Spleen (tissue), 11 donors: Measurements from ENCODE around the gene PTK6. TPM values are rescaled to one million over a fixed set of nuclear protein-coding genes. Genes with fewer than 3 reads are reported as not detected.
A peak's percentile ranks its signal among the peaks of the same experiment; 100 is the strongest.

Experiments
- DNase-seq: peaks from one replicate; pipeline ENCODE4 v3.0.0-alpha.2; 2020
- H3K27ac ChIP-seq, 8 donors: fragments of 200-600 bp; sonication (generic) in 7 of 8; 1 replicate in 4 of 8; 2 replicates in 4 of 8; pipeline versions ENCODE4 v1.5.0 to v1.8.0; 2016 to 2021; ENCODE audit warnings: inconsistent platforms in 4 of 8, mild to moderate bottlenecking in 4 of 8, moderate library complexity in 1 of 8
- H3K27me3 ChIP-seq, 7 donors: fragments of 200-600 bp; sonication (generic) in 6 of 7; replicated peaks in 1 of 7; 1 replicate in 4 of 7; 2 replicates in 3 of 7; pipeline versions ENCODE4 v1.5.0 to v1.8.0; 2016 to 2021; ENCODE audit warnings: inconsistent platforms in 3 of 7, mild to moderate bottlenecking in 1 of 7
- H3K36me3 ChIP-seq, 6 donors: fragments of 200-600 bp; sonication (generic) in 5 of 6; 1 replicate in 4 of 6; 2 replicates in 2 of 6; pipeline versions ENCODE4 v1.5.0 to v1.8.0; 2016 to 2021; ENCODE audit warnings: inconsistent platforms in 2 of 6
- H3K4me1 ChIP-seq, 6 donors: fragments of 200-600 bp; sonication (generic) in 5 of 6; 1 replicate in 3 of 6; 2 replicates in 3 of 6; pipeline versions ENCODE4 v1.5.0 to v1.8.0; 2016 to 2021; ENCODE audit warnings: inconsistent platforms in 3 of 6
- H3K4me3 ChIP-seq, 8 donors: fragments of 200-600 bp; sonication (generic) in 7 of 8; 1 replicate in 4 of 8; 2 replicates in 4 of 8; pipeline versions ENCODE4 v1.5.0 to v1.8.0; 2016 to 2021; ENCODE audit warnings: inconsistent platforms in 4 of 8, mild to moderate bottlenecking in 4 of 8, moderate library complexity in 2 of 8
- H3K9me3 ChIP-seq, 8 donors: fragments of 200-600 bp; sonication (generic) in 7 of 8; 1 replicate in 4 of 8; 2 replicates in 4 of 8; pipeline versions ENCODE4 v1.5.0 to v1.8.0; 2016 to 2021; ENCODE audit warnings: inconsistent platforms in 4 of 8
- CTCF ChIP-seq, 11 experiments: fragments of 200-600 bp in 7 of 11; fragments of 450-650 bp in 4 of 11; sonication (generic) in 4 of 11; IDR thresholded peaks in 8 of 11; conservative IDR thresholded peaks in 3 of 11; 1 replicate in 7 of 11; 2 replicates in 4 of 11; pipeline versions ENCODE4 v1.4.0 to v1.8.0; 2016 to 2021; ENCODE audit warnings: antibody characterized with exemption in 11 of 11, inconsistent platforms in 4 of 11, mild to moderate bottlenecking in 1 of 11
- POLR2A ChIP-seq, 3 donors: fragments of 450-650 bp; IDR thresholded peaks; one replicate each; pipeline ENCODE4 v1.5.1; 2017; ENCODE audit warnings: antibody characterized with exemption in 3 of 3, mild to moderate bottlenecking in 1 of 3
- POLR2AphosphoS5 ChIP-seq, 3 donors: sonication (generic); formaldehyde crosslinking; IDR thresholded peaks; one replicate each; pipeline ENCODE4 v1.5.1; 2017; ENCODE audit warnings: antibody characterized with exemption in 3 of 3
- WGBS, 5 donors: extraction: QIAGEN DNeasy Blood & Tissue Kit in 3 of 5; methylation state at CpG; one replicate each; pipeline versions ENCODE4 v1.1.5 to v1.1.7; 2013 to 2018; 5-methylcytosine and 5-hydroxymethylcytosine counted together
- intact Hi-C: fragments of 100-400 bp; cut with DNase I; formaldehyde crosslinking; loops from one replicate; pipeline ENCODE4 v1.15.0; 2023; ENCODE audit warnings: low total_unique reads
- polyA plus RNA-seq, 3 donors: library from polyadenylated mRNA; stranded (reverse); fragments of 200-250 nt; gene quantifications; one replicate each; pipeline ENCODE4 v1.2.1, GENCODE V29; 2013
- total RNA-seq, 7 donors: library from RNA; depleted of rRNA in 3 of 7; stranded (reverse); fragments of >200 nt in 3 of 7; fragmentation: NEBNext Ultra II Directional in 4 of 7; extraction: Animal tissue kit (Norgen Biotek cat#: 25700) in 4 of 7; gene quantifications; one replicate each; pipeline versions ENCODE4 v1.1.0 to v1.2.1, GENCODE V29; 2016 to 2021
- donor health status: healthy with polysubstance abuse.
- donor health status: DM: no; HTN: no; CAD: no; lungs with moderate emphysema.
- donor health status: DM: no; HTN: no; CAD: no.
- donor health status: Bipolar disorder and iron deficiency.
- donor health status: healthy.
- donor health status: DM: no; HTN: no; CAD: no.
- donor health status: DM: yes; HTN: yes; CAD: no.

Gene PTK6
- total and polyA plus RNA-seq, 10 donors = 0.20 to 1.0 (median 0.71) TPM

GRCh38 chr20:63520934-63521601 is 16.1 kb downstream of the PTK6 start:
- Histone ChIP-seq H3K27me3 (peaks cover 0 to 23% (median 0%) of the 10 kb centered on the region in 7 donors), H3K4me3 (peak overlapping the region; percentile 78 to 97 (median 88)), H3K36me3 (peaks cover 0 to 25% (median 8%) of the 10 kb centered on the region in 6 donors), H3K9me3 (peaks cover 0 to 12% (median 8%) of the 10 kb centered on the region in 8 donors), H3K27ac (peak overlapping the region; percentile 81 to 96 (median 94)), H3K4me1 (peaks cover 14 to 49% (median 33%) of the 10 kb centered on the region in 6 donors)
- intact Hi-C loops = no loop called here
- TF ChIP-seq POLR2AphosphoS5 (IDR thresholded peaks at IDR 0.05) (no peak), CTCF (IDR thresholded peaks at IDR 0.05 in 8 of 11, conservative IDR thresholded peaks at IDR 0.05 in 3 of 11) (peak in 1 of 11 experiments; percentile 26), POLR2A (IDR thresholded peaks at IDR 0.05) (no peak)
- DNase-seq = peak; percentile 94
- WGBS, 5 donors = 0 to 9% (median 3%) methylated on average over 9 to 68 of the region's 68 CpGs

GRCh38 chr20:63520504-63520933 is 16.7 kb downstream of the PTK6 start, which contains the start of gene PPDPF:
Gene PPDPF, plus strand, starts transcription at chr20:63520765. Its CDS starts 544 bp downstream, at chr20:63521309.
- H3K4me1 ChIP-seq = peaks cover 14 to 44% (median 33%) of the 10 kb centered on the region in 6 donors
- H3K4me3 ChIP-seq = peak within 1 kb of the TSS; percentile 78 to 97 (median 88)
- H3K36me3 ChIP-seq = peaks cover 0 to 25% (median 8%) of the 10 kb centered on the region in 6 donors
- H3K27me3 ChIP-seq = peaks cover 0 to 23% (median 0%) of the 10 kb centered on the region in 7 donors
- DNase-seq = peak; percentile 96
- peaks cover 0 to 12% (median 8%) of the 10 kb centered on the region in 8 donors for H3K9me3 ChIP-seq
- peak within 1 kb of the TSS; percentile 81 to 96 (median 94) for H3K27ac ChIP-seq
- intact Hi-C loops = no loop called here
- TF ChIP-seq POLR2AphosphoS5 (IDR thresholded peaks at IDR 0.05) (peak; percentile 98), POLR2A (IDR thresholded peaks at IDR 0.05) (peak; percentile 25 to 78 (median 63)), CTCF (IDR thresholded peaks at IDR 0.05 in 8 of 11, conservative IDR thresholded peaks at IDR 0.05 in 3 of 11) (peak in 1 of 11 experiments; percentile 1)
- 0 to 1% (median 1%) methylated on average over 23 to 64 of the region's 64 CpGs; no CpG with 5 or more reads in 1 of the 5 donors for WGBS, 5 donors

- Histone ChIP-seq H3K27me3 (peaks cover 0 to 23% (median 0%) of the 10 kb centered on the region in 7 donors), H3K4me3 (peak overlapping the region; percentile 78 to 97 (median 88)), H3K9me3 (peaks cover 0 to 15% (median 8%) of the 10 kb centered on the region in 8 donors), H3K27ac (peak overlapping the region; percentile 81 to 96 (median 94)), H3K36me3 (peaks cover 0 to 25% (median 8%) of the 10 kb centered on the region in 6 donors), H3K4me1 (peaks cover 14 to 44% (median 33%) of the 10 kb centered on the region in 6 donors)
- TF ChIP-seq CTCF (IDR thresholded peaks at IDR 0.05 in 8 of 11, conservative IDR thresholded peaks at IDR 0.05 in 3 of 11) = peak in 7 of 11 experiments; percentile 2 to 47 (median 34)
- no peak for TF ChIP-seq POLR2A (IDR thresholded peaks at IDR 0.05)
- TF ChIP-seq POLR2AphosphoS5 (IDR thresholded peaks at IDR 0.05) = peak in 2 of 3 donors; percentile 55 to 68
- peak; percentile 94 for DNase-seq
- 0 to 3% (median 1%) methylated on average over 19 to 72 of the region's 72 CpGs for WGBS, 5 donors
- intact Hi-C loops = no loop called here
Measured at GRCh38 chr20:63519668-63520503, 17.3 kb downstream of the PTK6 start.
